IPS-NIHi11 (cell line): ENCODE data around the gene MAP3K9.
"Not testable (repeated sequence)": the region's sequence is repeated elsewhere in the genome, so short reads cannot be mapped to it uniquely, and the experiment has no call there.

Source experiments
- DNase-seq: peaks from one replicate; pipeline ENCODE4 v3.0.0; 2012; ENCODE audit warnings: mixed read lengths, low spot score

Gene MAP3K9

GRCh38 chr14:70809225-70810219 is at the start of gene MAP3K9:
TSS of gene MAP3K9 (minus strand) at chr14:70809513. CDS start at chr14:70809171, 342 bp downstream.
- peak; percentile 98 for DNase-seq

DNA sequence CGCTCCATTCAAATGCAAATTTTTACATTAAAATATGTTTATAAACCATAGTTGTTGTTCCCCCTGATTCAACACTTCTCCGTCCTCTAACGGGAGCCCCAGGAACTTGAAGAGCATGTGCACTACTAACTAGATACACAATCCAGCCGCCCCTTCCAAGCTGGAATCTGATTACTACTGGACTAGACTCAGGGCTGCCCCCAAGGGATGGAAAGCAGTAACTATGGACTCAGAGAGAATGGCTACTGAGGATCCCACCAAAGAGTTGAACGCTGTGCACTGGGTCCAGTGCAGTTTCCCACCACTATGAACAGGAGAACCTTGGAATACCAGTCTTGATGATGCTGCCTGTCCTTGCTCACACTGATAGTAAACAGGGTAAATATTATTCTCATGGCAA is 49.3 kb upstream of the MAP3K9 start:
- DNase-seq: no peak

DNA sequence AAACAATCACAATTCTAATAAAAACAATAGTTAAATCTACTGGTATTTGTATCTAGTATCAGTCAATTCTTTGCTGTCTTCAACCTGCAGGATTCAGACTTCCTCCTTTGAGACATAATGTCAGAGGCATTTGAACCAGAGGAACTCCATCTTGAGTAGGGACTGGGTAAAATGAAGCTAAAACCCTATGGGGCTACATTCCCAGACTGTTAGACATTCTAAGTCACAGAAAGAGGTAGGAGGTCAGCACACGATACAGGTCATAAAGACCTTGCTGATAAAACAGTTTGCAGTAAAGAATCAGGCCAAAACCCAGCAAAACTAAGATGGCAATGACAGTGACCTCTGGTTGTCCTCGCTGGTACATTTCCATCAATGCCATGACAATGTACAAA is 48.2 kb upstream of the MAP3K9 start:
- DNase-seq: no peak

DNA sequence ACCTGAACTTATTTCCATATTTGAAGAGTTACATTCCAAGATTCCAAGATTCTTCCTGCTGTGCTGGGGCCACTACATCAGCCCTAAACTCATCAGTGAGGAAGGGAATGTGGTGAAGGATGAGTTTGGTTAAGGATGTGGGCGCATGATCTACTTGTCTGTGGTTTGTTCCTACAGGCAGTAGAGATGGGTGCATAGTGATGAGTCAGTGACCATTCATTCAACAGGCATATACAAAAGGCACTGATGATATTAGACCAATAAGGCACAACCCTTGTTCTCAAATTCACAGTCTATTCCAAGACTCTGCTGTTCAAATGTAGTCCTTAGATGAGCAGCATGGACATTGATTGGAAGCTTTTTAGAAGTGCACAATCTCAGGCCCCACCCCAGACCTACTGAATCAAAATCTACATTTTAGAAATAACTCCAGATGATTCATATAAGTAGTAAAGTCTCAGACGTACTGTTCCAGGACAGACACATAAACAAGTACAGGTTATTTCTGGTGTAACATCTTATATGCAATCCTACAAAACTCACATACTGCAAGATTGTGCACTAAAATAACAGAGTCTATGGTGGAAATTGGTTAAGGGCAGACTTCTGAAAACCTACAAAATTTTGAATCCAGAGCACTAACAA is 47.7 kb upstream of the MAP3K9 start:
- DNase-seq: no peak

DNA sequence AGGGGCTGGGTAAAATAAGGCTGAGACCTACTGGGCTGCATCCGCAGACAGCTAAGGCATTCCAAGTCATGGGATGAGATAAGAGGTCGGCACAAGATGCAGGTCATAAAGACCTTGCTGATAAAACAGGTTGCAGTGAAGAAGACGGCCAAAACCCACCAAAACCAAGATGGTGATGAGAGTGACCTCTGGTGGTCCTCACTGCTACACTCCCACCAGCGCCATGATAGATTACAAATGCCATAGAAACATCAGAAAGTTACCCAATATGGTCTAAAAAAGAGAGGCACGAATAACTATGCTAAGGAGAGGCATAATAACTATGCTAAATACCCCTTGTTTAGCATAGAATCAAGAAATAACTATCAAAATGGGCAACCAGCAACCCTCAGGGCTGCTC is 46.2 kb upstream of the MAP3K9 start:
- DNase-seq: no peak

GRCh38 chr14:70853658-70854057 is 44.3 kb upstream of the MAP3K9 start:
- DNase-seq: not testable (repeated sequence)

DNA sequence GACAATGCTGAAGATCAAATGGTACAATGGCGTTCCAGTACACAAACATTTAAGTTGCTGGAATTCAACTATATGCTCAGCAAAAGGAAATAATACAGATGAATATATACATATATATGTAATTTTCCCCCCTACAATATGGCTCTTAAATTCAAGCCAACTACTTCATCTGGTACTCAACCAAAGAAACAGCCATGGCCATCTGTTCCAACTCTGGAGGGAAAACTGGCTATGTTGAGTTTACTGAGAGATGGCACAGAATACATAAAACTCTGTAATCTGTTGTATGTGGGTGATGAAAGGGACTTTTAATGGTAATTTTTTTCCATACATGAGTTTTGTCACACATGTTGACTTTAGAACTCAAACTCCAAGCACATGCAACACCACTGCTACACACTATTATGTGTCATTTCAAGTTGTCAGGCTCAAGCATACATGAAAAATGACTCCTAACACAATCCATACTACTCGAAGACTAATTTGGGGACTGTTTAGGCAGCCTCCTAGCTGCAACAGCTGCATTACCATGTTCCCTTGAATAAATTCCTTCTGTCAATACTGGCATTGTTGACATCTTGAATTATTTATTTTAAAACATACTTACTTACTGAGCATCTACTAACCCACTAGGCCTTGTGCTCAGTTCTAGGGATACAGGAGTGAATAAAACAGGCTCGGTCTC is 38.2 kb upstream of the MAP3K9 start:
- DNase-seq: no peak

DNA sequence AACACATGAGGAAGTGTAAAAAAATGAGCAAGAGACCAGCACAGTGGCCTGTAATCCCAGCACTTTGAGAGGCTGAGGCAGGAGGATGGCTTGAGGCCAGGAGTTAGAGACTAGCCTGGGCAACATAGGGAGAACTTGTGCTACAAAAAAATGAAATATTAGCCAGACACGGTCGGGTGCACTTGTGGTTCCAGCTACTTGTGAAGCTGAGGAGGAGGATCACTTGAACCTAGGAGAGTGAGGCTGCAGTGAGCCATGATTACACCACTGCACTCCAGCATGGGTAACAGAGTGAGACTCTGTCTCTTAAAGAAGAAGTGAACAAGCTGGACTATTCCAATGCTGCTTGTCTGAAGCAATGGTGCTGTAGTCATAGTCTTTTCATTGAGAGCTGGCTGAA is 36.3 kb upstream of the MAP3K9 start:
- no peak for DNase-seq

- DNase-seq: no peak
Observed at GRCh38 chr14:70842851-70843462, 33.6 kb upstream of the MAP3K9 start.

DNA sequence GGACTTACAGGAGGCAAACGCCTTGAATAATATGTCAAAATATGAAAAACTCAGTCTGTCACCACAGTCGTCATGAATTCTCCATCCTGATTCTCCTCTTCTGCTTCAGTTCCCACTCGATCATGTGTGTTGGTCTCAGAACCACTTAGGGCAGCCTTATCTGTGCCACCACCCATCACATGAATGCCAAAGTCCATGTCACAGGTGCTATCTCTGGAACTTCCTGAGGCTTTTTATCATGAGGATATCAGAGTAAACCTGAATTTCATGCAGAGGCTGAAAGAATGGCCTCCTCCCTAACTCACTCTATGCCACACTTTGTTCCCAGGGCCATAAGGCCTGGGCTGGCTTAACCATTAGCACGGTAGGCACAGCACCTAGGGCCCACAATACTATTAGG is 28.8 kb upstream of the MAP3K9 start:
- DNase-seq: no peak

DNA sequence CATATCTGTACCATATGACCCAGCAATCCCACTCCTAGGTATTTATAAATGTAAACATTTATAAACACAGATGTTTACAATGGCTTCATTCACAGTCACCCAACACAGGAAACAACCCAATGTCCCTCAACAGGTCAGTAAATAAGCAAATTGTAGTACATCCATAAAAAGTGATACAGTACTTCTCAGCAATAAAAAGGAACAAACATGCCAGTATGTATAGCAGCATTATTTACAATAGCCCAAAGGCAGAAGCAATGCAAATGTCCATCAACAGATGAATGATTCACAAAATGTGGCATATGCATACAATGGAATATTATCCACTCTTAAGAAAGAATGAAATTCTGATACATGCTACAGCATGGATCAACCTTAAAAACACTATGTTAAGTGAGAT is 27.6 kb upstream of the MAP3K9 start:
- no peak for DNase-seq

DNA sequence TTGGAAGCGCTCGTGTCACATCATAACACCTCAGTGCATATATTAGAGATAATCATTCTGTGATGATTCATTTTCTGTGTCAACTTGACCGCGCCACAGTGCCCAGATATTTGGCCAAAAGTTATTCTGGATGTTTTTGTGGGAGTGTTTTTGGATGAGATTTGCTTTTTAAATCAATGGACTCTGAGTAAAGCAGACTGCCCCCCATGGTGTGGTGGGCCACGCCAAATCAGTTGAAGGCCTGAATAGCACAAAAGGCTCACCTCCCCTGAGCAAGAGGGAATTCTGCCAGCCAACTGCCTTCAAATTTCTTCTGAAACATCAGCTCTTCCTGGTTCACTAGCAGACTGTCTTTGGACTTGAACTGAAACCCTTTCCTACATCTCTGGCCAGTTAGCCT is 24.6 kb upstream of the MAP3K9 start:
- no peak for DNase-seq

- no peak for DNase-seq
Observed at GRCh38 chr14:70832561-70833305, 23.4 kb upstream of the MAP3K9 start.

- DNase-seq: no peak
Observed at GRCh38 chr14:70830998-70831781, 21.9 kb upstream of the MAP3K9 start.

GRCh38 chr14:70828188-70828587 is 18.9 kb upstream of the MAP3K9 start:
- no peak for DNase-seq

GRCh38 chr14:70827752-70828151 is 18.4 kb upstream of the MAP3K9 start:
- DNase-seq: no peak

GRCh38 chr14:70827347-70827746 is 18.0 kb upstream of the MAP3K9 start:
- no peak for DNase-seq

GRCh38 chr14:70823281-70823680 is 14.0 kb upstream of the MAP3K9 start:
- no peak for DNase-seq

DNA sequence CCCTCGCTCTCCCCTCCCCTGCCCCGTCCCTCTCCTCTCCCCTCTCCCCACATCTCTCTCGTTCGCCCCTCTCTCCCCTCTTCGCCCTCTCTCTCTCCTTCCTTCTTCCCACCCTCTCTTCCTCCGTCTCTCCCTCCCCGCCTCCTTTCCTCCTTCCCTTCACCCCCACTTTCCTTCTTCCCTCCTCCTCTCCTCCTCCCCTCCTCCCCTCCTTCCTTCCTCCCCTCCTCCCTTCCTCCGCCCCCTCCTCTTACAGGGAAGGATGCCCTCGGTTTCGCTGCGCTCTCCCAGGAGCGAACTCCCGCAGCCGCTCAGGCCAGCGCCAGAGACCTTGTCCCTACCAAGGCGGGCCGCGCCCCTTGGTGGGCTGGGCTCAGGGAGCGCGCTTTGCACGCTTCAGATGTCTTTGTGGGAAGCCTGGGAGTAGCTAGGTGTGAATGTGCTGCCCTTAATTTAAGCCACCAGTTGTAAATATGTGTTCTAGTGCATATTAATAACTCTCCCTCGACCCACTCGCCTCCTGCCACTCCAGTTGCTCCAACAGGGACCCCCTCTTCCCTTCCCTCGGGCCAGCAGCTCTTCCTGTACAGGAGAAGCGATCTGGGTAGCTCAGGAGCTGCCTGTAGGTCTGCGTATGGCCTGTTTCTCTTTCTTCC is 13.3 kb upstream of the MAP3K9 start:
- DNase-seq: peak; percentile 84
